HCT116 (cell line): ENCODE results near the gene S1PR2.

Source experiments
- CTCF ChIP-seq, 3 experiments: fragments of 200-600 bp in 1 of 3; sonication (generic) in 1 of 3; IDR thresholded peaks in 2 of 3; conservative IDR thresholded peaks in 1 of 3; 2 replicates each; pipeline ENCODE4 v1.5.1; 2012 to 2017; ENCODE audit warnings: low read depth in 2 of 3, low read length in 2 of 3, antibody characterized with exemption in 1 of 3, borderline replicate concordance in 1 of 3, control low read depth in 1 of 3, mild to moderate bottlenecking in 1 of 3, mixed read lengths in 1 of 3, mixed run types in 1 of 3, moderate library complexity in 1 of 3; ENCODE audit not compliant: insufficient read depth in 1 of 3
- EGR1 ChIP-seq: IDR thresholded peaks from 2 replicates; pipeline ENCODE4 v1.6.1; 2012; ENCODE audit warnings: low read depth
- EZH2 ChIP-seq: fragments of 200-600 bp; sonication (generic); IDR thresholded peaks from 2 replicates; pipeline ENCODE4 v1.6.1; 2017; ENCODE audit warnings: antibody characterized with exemption, mixed run types
- TF ChIP-seq, protein P1 (sequence below): IDR thresholded peaks from 2 replicates; pipeline ENCODE4 v1.6.1; 2011; ENCODE audit warnings: mild to moderate bottlenecking, low read length, moderate library complexity; ENCODE audit not compliant: insufficient replicate concordance; ENCODE audit errors: extremely low read depth

DNA sequence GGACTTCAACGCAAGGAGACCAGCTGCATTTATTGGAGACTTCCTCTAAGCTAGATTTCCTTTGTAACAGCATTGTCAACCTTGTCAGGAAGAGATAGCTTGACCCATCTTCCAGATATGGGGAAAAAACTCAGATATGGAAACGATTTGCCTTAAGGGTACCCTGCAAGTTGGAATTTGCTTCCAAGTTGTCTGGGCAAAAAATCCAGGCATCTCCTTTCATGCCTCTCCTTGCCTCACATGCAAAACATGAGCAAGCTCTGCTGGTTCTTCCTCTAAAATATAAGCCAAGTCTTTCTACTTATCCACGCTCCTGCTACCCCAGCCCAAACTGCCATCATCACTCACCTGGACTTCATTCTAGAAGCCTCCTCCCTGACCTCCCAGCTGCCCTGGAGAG lies 30.0 kb downstream of the S1PR2 start:
- TF ChIP-seq, protein P1, sequence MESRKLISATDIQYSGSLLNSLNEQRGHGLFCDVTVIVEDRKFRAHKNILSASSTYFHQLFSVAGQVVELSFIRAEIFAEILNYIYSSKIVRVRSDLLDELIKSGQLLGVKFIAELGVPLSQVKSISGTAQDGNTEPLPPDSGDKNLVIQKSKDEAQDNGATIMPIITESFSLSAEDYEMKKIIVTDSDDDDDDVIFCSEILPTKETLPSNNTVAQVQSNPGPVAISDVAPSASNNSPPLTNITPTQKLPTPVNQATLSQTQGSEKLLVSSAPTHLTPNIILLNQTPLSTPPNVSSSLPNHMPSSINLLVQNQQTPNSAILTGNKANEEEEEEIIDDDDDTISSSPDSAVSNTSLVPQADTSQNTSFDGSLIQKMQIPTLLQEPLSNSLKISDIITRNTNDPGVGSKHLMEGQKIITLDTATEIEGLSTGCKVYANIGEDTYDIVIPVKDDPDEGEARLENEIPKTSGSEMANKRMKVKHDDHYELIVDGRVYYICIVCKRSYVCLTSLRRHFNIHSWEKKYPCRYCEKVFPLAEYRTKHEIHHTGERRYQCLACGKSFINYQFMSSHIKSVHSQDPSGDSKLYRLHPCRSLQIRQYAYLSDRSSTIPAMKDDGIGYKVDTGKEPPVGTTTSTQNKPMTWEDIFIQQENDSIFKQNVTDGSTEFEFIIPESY, result no peak
- TF ChIP-seq EGR1, result no peak
- no peak for TF ChIP-seq EZH2
- TF ChIP-seq CTCF (IDR thresholded peaks at IDR 0.05 in 2 of 3, conservative IDR thresholded peaks at IDR 0.05 in 1 of 3; ENCODE audit: borderline replicate concordance in 1 of 3, insufficient read depth in 1 of 3, low read depth in 2 of 3, low read length in 2 of 3), result no peak
